Calu3 (cell line): ENCODE data around the gene PAH. TPM values are rescaled to one million over a fixed set of nuclear protein-coding genes. Genes with fewer than 3 reads are reported as not detected.
"Not testable (repeated sequence)": the region's sequence is repeated elsewhere in the genome, so short reads cannot be mapped to it uniquely, and the experiment has no call there.

Source experiments
- BruUV-seq: library from RNA; stranded (reverse); fragments of 400-500 nt; replicated peaks from 2 replicates; lab custom pipeline; 2021; lab: Mats Ljungman, UMichigan
- CTCF ChIA-PET: fragments of 300-600 bp; sonication (Branson Sonifier 250); formaldehyde crosslinking; loops from one replicate; lab custom pipeline; 2022; ENCODE audit warnings: antibody characterized with exemption; lab: Charles Lee
- DNase-seq: peaks from one replicate; pipeline ENCODE4 v3.0.0; 2022
- H3K27ac Mint-ChIP-seq: one replicate; pipeline ENCODE4 v1.8.0; 2022; ENCODE audit warnings: mixed read lengths; ENCODE audit not compliant: unreplicated experiment
- H3K27me3 Mint-ChIP-seq: one replicate; pipeline ENCODE4 v1.8.0; 2022; ENCODE audit warnings: mixed read lengths; ENCODE audit not compliant: unreplicated experiment
- H3K36me3 Mint-ChIP-seq: one replicate; pipeline ENCODE4 v1.8.0; 2022; ENCODE audit warnings: mild to moderate bottlenecking, moderate library complexity, mixed read lengths; ENCODE audit not compliant: insufficient read depth, unreplicated experiment
- H3K4me1 Mint-ChIP-seq: one replicate; pipeline ENCODE4 v1.8.0; 2022; ENCODE audit warnings: mild to moderate bottlenecking, low read depth, mixed read lengths; ENCODE audit not compliant: unreplicated experiment
- H3K4me3 Mint-ChIP-seq: one replicate; pipeline ENCODE4 v1.8.0; 2022; ENCODE audit warnings: mild to moderate bottlenecking, low read depth, moderate library complexity, mixed read lengths; ENCODE audit not compliant: unreplicated experiment
- H3K9me3 Mint-ChIP-seq: one replicate; pipeline ENCODE4 v1.8.0; 2022; ENCODE audit warnings: low read depth, mixed read lengths; ENCODE audit not compliant: unreplicated experiment
- CTCF ChIP-seq: fragments of 200-600 bp; IDR thresholded peaks from one replicate; pipeline ENCODE4 v1.8.0; 2022; ENCODE audit warnings: antibody characterized with exemption; ENCODE audit not compliant: unreplicated experiment
- intact Hi-C: fragments of 100-400 bp; cut with micrococcal nuclease; formaldehyde crosslinking; loops from one replicate; pipeline ENCODE4 v1.10.0; 2022; ENCODE audit not compliant: unreplicated experiment
- total RNA-seq: library from RNA; stranded (reverse); gene quantifications from 2 replicates; pipeline ENCODE4 v1.2.3, GENCODE V29; 2022

Gene PAH
- total RNA-seq, 1 experiment from 2014 or later: 31.4 TPM

DNA sequence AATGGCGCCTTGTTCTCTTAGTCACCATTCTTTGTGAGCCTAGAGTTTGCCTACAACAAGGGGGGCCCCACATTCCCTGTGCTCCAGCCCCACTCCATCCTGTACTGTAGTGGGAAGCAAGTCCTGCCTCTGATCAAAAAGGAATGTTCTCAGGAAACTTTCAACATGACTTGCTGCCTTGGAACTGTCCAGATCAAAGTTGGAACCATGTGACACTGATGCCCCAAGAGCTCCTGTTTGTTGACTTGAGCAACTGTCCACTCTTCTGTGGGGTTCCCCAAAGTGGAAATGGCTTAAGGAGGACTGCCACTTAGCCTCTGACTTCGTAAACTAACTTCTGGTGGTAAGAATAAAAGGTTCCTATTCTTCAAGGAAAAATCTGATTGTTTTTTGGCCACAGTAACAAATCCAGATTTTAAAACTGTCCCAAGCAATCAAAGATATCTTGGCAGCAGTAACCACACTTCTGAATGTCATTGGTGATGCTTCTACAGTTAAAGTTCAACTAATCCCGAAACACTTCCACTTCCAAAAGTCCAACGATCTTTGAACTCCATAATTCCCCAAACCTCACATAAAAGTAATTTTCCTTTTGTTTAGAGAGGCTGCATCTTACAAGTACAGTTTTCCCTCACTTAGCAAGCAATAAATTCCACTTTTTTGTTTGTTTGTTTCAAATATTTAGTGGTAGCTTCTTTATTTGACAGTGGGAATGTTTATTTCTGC lies 67.2 kb downstream of the PAH start:
- H3K9me3 Mint-ChIP-seq: peaks cover 11% of the 10 kb centered on the region

DNA sequence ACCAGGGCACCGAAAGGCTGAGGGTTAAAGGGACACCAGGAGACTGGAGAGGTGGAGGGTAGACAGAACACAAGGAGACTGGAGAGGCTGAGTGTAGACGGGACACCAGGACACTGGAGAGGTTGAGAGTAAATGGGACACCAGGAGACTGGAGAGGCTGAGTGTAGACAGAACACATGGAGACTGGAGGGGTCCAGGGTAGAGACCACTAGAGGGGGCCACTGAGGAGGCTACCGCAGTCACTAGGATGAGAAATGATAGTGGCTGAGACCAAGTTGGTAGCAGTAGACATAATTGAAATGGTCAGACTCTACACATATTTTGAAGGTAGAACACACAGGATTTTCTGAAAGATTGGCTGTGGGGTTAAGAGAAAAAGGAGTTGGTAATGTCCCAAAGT lies 68.2 kb downstream of the PAH start:
- BruUV-seq: no TSS peak
- DNase-seq: no peak
- no peak for TF ChIP-seq CTCF
- no peaks in the 10 kb centered on the region for H3K27me3 Mint-ChIP-seq
- no peaks in the 10 kb centered on the region for H3K36me3 Mint-ChIP-seq
- H3K27ac Mint-ChIP-seq: no peak overlapping the region
- intact Hi-C loops: no loop called here
- no peaks in the 10 kb centered on the region for H3K4me1 Mint-ChIP-seq
- H3K9me3 Mint-ChIP-seq: peaks cover 11% of the 10 kb centered on the region
- no peak overlapping the region for H3K4me3 Mint-ChIP-seq
- CTCF ChIA-PET: no interaction called here

More for the DNA sequence above, 67.2 kb downstream of the PAH start:
- Mint-ChIP-seq H3K4me3 (no peak overlapping the region), H3K27me3 (no peaks in the 10 kb centered on the region), H3K27ac (no peak overlapping the region), H3K36me3 (no peaks in the 10 kb centered on the region), H3K4me1 (no peaks in the 10 kb centered on the region)
- DNase-seq: no peak
- BruUV-seq: no TSS peak
- intact Hi-C loops: no loop called here
- no peak for TF ChIP-seq CTCF
- CTCF ChIA-PET: no interaction called here

GRCh38 chr12:102847131-102847530 lies 69.9 kb downstream of the PAH start:
- intact Hi-C loops: no loop called here
- no peaks in the 10 kb centered on the region for H3K27me3 Mint-ChIP-seq
- peaks cover 11% of the 10 kb centered on the region for H3K9me3 Mint-ChIP-seq
- H3K4me1 Mint-ChIP-seq: no peaks in the 10 kb centered on the region
- TF ChIP-seq CTCF: no peak
- no peak overlapping the region for H3K27ac Mint-ChIP-seq
- no peak overlapping the region for H3K4me3 Mint-ChIP-seq
- BruUV-seq: no TSS peak
- no peak for DNase-seq
- CTCF ChIA-PET: no interaction called here
- no peaks in the 10 kb centered on the region for H3K36me3 Mint-ChIP-seq

DNA sequence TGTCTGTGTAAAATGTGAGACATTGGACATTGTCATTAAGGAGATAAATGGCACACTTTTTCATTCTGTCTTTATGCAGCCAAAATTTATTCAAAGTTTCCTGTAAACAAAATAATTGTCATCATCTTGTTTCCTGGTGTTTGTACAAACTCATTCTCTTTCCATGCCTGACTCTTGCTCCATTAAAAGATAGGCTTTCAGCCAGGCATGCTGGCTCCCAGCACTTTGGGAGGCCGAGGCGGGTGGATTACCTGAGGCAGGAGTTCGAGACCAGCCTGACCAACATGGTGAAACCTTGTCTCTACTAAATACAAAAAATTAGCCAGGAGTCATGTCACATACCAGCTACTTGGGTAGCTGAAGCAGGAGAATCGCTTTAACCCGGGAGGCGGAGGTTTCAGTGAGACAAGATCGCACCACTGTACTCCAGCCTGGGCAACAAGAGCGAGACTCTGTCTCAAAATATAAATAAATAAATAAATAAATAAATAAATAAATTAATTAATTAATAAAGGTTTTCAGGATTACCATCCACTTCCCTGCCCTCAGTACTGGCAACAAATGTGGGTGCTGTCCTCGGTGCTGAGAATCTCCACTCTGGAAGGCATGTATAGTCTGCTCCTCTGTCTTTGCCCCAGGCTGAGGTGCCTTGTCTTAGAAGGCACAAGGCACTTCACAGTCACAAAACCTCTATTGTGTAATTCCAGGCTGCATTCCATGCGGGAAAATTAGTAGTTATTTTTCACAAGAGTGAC lies 83.2 kb downstream of the PAH start:
- Mint-ChIP-seq H3K27ac (no peak overlapping the region), H3K36me3 (no peaks in the 10 kb centered on the region), H3K9me3 (no peaks in the 10 kb centered on the region), H3K4me3 (no peak overlapping the region), H3K27me3 (no peaks in the 10 kb centered on the region), H3K4me1 (no peaks in the 10 kb centered on the region)
- BruUV-seq: no TSS peak
- peak; percentile 6 for DNase-seq
- TF ChIP-seq CTCF: no peak
- intact Hi-C loops: no loop called here
- CTCF ChIA-PET: no interaction called here

DNA sequence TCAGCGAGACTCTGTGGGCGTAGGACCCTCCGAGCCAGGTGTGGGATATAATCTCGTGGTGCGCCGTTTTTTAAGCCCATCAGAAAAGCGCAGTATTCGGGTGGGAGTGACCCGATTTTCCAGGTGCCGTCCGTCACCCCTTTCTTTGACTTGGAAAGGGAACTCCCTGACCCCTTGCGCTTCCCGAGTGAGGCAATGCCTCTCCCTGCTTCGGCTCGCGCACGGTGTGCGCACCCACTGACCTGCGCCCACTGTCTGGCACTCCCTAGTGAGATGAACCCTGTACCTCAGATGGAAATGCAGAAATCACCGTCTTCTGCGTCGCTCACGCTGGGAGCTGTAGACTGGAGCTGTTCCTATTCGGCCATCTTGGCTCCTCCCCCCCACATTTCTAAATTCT lies 84.2 kb downstream of the PAH start:
- H3K36me3 Mint-ChIP-seq, H3K9me3 Mint-ChIP-seq, H3K4me3 Mint-ChIP-seq, BruUV-seq, H3K27ac Mint-ChIP-seq, intact Hi-C loops, CTCF ChIA-PET, DNase-seq, H3K27me3 Mint-ChIP-seq, H3K4me1 Mint-ChIP-seq: not testable (repeated sequence)
